Activated CD8-positive, alpha-beta memory T cell treated with anti-CD3 and anti-CD28 coated beads, Interleukin-2, amount 50 U/mL, for 24 hours (primary cell): ENCODE measurements around the gene C2orf81.
"Not testable (repeated sequence)": the region's sequence is repeated elsewhere in the genome, so short reads cannot be mapped to it uniquely, and the experiment has no call there.

ENCODE experiments used
- DNase-seq: peaks from one replicate; pipeline ENCODE4 v3.0.0-alpha.2; 2020; ENCODE audit errors: extremely low read depth

The C2orf81 gene

DNA sequence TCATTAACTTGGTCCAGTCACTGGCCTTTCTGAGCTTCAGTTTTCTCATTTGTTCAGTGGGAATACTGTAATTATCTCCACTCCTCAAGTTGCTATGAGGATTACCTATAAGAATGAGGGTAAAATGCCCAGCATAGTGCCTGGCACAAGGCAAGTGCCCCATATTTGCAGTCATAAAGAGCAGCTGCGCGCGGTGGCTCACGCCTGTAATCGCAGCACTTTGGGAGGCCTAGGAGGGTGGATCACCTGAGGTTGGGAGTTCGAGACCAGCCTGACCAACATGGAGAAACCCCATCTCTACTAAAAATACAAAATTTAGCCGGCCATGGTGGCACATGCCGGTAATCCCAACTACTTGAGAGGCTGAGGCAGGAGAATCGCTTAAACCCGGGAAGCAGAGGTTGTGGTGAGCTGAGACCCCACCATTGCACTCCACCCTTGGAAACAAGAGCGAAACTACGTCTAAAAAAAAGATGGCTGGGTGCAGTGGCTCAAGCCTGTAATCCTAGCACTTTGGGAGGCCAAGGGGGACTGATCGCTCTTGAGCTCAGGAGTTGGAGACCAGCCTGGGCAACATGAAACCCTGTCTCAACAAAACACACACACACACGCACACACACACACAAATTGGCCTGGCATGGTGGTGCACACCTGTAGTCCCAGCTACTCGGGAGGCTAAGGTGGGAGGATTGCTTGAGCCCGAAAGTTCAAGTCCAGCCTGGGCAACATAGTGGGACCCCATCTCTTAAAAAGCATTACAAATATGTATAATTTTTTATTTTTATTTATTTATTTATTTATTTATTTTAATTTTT, 21.3 kb upstream of the C2orf81 start:
- not testable (repeated sequence) for DNase-seq

DNA sequence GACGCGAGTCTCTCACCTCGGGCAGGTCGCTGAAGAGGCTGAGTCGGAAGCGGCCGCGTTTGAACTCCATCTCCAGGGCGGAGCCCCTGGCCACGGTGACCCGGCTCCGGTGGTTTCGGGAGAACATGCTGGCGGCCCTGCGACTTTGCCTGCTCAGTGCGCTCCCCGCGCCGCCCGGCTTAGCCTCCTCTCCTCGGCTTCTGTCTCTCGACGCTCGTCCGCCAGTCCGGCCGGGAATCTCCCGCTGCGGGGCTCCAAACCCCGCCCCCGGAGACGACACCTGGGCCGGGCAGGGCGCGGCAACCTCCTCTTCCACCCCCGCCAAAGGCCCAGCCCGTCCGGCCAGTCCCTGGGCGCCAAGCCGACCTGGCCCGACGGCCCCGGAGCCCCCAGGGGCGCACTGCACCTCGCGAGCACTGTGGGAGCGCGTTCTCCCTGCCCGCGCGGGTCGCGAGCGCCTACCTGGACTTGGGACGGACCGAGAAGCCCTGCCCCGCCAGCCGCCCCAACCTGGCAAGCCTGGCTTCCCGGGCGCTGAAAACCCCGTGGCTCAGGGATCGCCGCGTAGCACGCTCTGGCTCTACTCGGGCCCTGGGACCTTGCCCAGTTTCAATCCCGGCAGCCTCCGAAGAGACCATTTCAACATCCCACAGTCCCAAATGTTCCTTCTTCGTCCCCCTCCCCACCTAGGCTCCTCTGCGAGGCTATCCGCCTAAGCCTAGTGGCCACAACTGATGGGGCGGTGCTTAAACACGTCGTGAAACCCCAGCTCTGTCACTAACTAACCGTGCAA, 20.5 kb upstream of the C2orf81 start, which contains the start of gene RTKN:
Gene RTKN, minus strand, starts transcription at position 248 of the 793 bp plus-strand sequence. Its CDS starts 121 bp downstream, at position 127.
- no peak for DNase-seq

- no peak for DNase-seq
These were observed 19.8 kb upstream of the C2orf81 start for GRCh38 chr2:74441170-74441689.

DNA sequence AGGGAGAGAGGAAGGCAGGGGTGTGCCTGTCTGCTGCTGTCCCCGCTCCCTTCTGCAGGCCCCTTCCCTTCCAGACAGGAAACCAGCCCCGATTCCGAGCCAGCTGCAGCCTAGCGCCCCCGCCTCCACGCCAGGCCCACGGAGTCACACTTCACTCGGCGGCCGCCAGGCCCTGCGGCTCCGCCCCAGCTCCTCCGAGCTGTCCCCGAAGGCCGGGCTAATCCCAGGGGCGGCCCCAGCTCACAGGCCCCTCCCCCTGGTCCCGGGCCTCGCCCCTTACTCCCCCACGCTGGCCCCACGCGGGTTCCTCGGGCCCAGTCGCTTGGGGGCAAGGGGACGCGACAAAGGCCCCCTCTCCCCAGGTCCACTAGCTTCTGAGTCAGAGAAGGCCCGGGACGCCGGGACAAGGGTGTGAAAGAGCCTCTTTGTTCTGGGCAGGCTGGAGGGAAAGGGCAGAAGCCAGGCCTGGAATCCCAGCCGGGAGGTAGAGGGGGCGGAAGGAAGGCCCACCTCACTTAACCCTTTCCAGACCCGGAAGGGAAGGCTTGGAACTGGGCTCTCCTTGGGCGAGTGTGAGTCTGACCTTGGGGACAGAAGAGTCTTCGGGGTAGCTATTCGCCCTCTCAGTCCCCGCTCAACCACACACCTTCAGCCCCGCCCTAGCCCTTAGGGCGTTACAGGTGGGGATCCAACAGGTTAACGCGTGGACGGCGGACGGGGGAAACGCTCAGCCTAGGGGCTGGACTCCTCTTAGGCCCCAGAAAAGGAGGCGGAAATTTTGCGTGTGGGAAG, 19.2 kb upstream of the C2orf81 start:
- no peak for DNase-seq

- no peak for DNase-seq
These were observed 18.5 kb upstream of the C2orf81 start for GRCh38 chr2:74439803-74440377.

GRCh38 chr2:74439373-74439772, 18.0 kb upstream of the C2orf81 start:
- DNase-seq, result no peak

GRCh38 chr2:74438248-74438647, 16.8 kb upstream of the C2orf81 start:
- DNase-seq, result no peak

- no peak for DNase-seq
These were observed 15.7 kb upstream of the C2orf81 start for GRCh38 chr2:74436848-74437695.

DNA sequence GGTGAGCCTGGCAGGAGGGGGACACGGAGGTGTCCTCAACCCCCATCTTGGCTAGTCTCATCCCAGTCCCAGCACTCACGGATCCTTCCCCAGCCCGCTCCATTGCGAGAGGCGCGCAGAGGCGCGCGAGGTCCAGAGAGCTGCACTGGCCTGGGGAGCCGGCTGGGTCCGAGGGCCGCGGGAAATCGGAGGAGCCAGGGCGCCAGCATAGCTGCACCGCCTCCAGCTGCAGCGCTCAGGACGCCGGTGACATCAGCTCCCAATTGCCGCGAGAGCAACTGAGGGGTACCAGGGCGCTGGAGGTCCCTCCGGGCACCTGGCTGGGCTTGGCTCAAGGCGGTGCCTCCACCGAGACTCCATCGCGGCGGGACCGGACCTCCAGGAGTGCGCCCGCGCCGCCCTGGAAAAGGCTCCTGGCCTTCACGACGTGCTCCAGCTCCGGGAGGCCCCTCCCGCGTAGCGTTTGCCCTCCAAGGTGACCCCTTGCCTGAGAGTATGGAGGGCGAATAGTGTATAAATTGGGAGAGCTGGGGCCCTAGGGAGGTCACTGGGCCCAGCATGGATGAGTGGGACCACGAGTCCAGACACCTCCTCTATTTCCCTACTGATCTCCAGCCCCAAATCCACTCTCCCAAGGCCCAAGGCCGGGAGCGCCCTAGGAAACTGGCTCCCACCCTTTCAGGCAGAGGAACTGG, 14.8 kb upstream of the C2orf81 start:
- no peak for DNase-seq

DNA sequence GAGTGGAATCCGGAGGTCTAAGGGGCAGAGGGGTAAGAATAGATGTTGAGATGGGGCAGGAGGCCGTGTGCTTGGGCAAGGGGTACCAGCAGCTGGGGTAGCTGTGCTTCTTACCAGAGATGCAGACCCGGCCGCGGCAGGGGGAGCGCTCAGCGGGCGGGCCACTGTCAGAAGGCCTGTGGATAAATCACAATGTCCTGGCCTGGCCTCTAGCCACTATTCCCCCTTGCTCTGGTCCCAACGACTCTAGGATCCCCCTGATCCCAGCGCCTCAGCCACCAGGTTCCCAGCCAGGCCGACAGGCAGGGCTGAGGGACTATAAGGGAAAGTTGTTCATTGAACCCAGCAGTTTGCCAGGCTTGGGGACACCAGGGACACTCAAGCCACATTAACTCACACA, 9.1 kb upstream of the C2orf81 start:
- no peak for DNase-seq

DNA sequence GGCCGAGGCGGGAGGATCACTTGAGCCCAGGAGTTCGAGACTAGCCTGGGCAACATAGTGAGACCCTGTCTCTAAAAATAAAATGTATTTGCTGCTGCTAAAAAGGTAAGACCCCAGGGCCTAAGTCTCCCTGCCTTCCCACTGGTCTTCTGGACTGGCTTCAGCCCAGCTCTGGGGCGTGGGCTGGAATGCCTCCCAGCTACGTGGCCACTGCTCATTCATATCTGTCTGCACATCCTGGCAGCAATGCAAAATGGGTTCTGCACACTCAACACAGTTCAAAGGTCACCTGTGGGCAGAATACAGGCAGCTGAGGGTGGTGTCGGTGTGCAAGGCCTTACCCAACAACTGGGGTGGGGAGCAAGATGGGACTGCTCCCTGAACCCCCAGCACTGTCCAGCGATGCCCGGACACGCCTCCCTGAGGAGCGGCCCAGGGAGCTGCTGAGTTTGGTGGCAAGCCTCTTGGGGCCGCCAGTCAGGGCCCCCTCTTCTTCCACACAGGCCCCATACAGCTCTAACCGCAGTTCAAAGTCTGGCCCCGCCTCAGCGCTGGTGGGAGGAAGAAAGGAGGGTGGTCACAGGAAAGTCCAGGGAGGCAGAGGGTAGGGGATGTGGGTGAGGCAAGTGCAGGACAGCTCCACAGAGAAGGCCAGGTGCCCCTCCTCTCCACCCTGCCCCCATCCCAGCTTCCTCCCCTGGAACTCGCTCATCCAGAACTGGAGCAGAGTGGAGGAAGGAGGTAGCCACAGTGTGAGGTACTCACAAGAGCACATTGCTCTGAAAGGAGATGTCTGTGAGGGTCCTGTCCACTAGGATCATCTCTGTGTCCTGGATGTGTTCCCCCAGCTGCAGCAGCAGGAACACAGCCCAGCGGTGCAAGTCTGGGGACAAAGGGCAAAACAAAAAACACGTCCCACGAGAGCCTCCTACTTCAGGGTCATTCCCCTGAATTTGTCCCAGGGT, 8.3 kb upstream of the C2orf81 start:
- no peak for DNase-seq

- DNase-seq, result no peak
These were observed 7.3 kb upstream of the C2orf81 start for GRCh38 chr2:74428675-74429074.

DNA sequence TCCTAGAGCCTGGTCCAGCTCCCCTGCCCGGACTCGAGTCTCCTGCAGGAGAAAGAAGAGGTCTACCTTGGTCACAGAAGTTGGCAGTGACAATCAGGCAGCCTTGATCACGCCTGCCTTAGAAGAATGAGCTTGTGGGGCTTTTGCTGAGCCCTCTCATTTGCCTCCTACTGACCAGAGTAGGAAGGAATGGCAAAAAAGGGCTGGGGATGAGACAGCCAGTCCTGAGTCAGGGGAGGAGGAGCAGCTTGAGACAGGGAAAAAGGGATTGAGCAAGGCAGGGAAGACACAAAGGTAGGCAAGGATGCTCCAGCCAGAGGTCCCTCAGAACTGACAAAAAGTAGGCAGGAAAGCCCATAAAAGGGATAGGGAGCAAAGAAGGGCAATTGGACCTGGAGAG, 6.1 kb upstream of the C2orf81 start:
- no peak for DNase-seq

DNA sequence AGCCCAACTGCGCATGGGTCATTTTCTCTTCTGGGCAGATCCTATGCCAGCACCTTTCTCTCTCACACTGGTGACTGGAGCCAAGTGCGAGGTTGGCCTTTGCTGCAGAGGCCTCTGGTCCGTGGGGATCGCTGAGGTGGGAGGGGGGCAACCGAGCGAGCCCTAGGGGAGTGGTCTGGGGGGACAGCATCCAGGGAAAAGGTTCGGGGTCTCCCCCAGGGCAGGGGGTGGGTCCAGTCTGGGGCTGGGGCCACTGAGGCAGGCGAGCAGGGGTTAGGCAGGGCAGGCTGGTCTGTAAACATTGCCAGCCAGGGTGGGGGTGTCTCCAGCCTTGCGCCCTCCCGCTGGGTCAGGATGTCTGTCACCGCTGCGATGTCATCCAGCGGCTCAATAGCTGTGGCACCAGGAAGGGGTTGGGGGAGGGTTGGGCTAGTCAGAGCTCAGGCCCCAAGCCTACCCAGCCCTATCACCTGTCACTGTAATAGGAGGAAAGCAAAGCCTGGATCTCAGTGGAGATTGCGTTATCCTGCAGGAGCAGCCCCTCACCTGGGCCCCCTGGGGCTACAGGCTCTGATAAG, 4.9 kb upstream of the C2orf81 start:
- DNase-seq, result no peak

- no peak for DNase-seq
These were observed 4.1 kb upstream of the C2orf81 start for GRCh38 chr2:74425523-74425922.

GRCh38 chr2:74424995-74425406, 3.6 kb upstream of the C2orf81 start:
- DNase-seq, result no peak

- DNase-seq, result no peak
These were observed 2.9 kb upstream of the C2orf81 start for GRCh38 chr2:74424139-74424992.
